GM12878 (cell line): Measurements from ENCODE around the gene MPEG1. TPM values are rescaled to one million over a fixed set of nuclear protein-coding genes. Genes with fewer than 3 reads are reported as not detected.

Source experiments
- ATAC-seq: fragments of 200-7000 bp; cut with Tn5 transposase; 3 replicates; pipeline ENCODE4 v1.9.1; 2020; ENCODE audit warnings: mild to moderate bottlenecking, moderate library complexity
- BruUV-seq: library from RNA; stranded (reverse); fragments of 400-500 nt; replicated peaks from 2 replicates; lab custom pipeline; 2021; lab: Mats Ljungman, UMichigan
- CTCF ChIA-PET: fragments of 300-600 bp; sonication (Branson Sonifier 250); formaldehyde crosslinking; extraction: SDS; loops from one replicate; lab custom pipeline; 2021; ENCODE audit warnings: inconsistent platforms; lab: Yijun Ruan, JAX
- POLR2A ChIA-PET: fragments of 350-600 bp; formaldehyde crosslinking; extraction: SDS; loops from one replicate; lab custom pipeline; 2021; ENCODE audit warnings: inconsistent platforms; lab: Charles Lee
- RAD21 ChIA-PET: fragments of 300-600 bp; sonication (Branson Sonifier 250); formaldehyde crosslinking; loops from one replicate; lab custom pipeline; 2023; ENCODE audit warnings: antibody characterized with exemption; ENCODE audit not compliant: unreplicated experiment; lab: Charles Lee
- SMC1A ChIA-PET: fragments of 300-600 bp; sonication (Branson Sonifier 250); formaldehyde crosslinking; loops from one replicate; lab custom pipeline; 2023; ENCODE audit not compliant: unreplicated experiment, uncharacterized antibody; lab: Charles Lee
- DNase-seq: peaks from one replicate; pipeline ENCODE4 v3.0.0-alpha.2; 2011; ENCODE audit warnings: low read depth, low spot score
- FAIRE-seq: peaks from 3 replicates; lab custom pipeline; 2011; peaks lifted over from hg19 to GRCh38; lab: Jason Lieb, UNC
- H2AFZ ChIP-seq: 2 replicates; pipeline ENCODE4 v1.6.0; 2011; ENCODE audit warnings: low read depth, low read length, control low read depth; ENCODE audit not compliant: control insufficient read depth
- H3K27ac ChIP-seq: 2 replicates; pipeline ENCODE4 v1.5.1; 2011; ENCODE audit warnings: control low read depth; ENCODE audit not compliant: control insufficient read depth, insufficient read depth
- H3K27me3 ChIP-seq, 2 experiments: replicated peaks in 1 of 2; 2 replicates each; pipeline versions ENCODE4 v1.6.0 to v1.6.1; 2011; ENCODE audit warnings: low read length in 1 of 2; ENCODE audit not compliant: control insufficient read depth in 2 of 2, insufficient read depth in 2 of 2
- H3K36me3 ChIP-seq, 2 experiments: 2 replicates each; pipeline ENCODE4 v1.5.1; 2011; ENCODE audit warnings: low read length in 1 of 2; ENCODE audit not compliant: control insufficient read depth in 2 of 2, insufficient read depth in 2 of 2
- H3K4me1 ChIP-seq: 2 replicates; pipeline ENCODE4 v1.6.1; 2011; ENCODE audit warnings: mild to moderate bottlenecking, low read length, moderate library complexity, mixed read lengths; ENCODE audit not compliant: control insufficient read depth, insufficient read depth
- H3K4me2 ChIP-seq: 2 replicates; pipeline ENCODE4 v1.6.0; 2011; ENCODE audit warnings: control low read depth; ENCODE audit not compliant: control insufficient read depth, insufficient read depth
- H3K4me3 ChIP-seq: fragments of 200-600 bp; sonication (generic); 2 replicates; pipeline ENCODE4 v1.5.1; 2016
- H3K79me2 ChIP-seq: 2 replicates; pipeline ENCODE4 v1.6.0; 2011; ENCODE audit warnings: low read length; ENCODE audit not compliant: control insufficient read depth, insufficient read depth
- H3K9ac ChIP-seq: 2 replicates; pipeline ENCODE4 v1.8.0; 2011; ENCODE audit warnings: low read length, control low read depth, mixed read lengths; ENCODE audit not compliant: control insufficient read depth, insufficient read depth
- H3K9me3 ChIP-seq: replicated peaks from 3 replicates; pipeline ENCODE4 v1.5.1; 2011; ENCODE audit warnings: mild to moderate bottlenecking, low read length; ENCODE audit not compliant: control insufficient read depth, insufficient read depth
- H4K20me1 ChIP-seq: 2 replicates; pipeline ENCODE4 v1.6.0; 2011; ENCODE audit not compliant: control insufficient read depth, insufficient read depth
- BCL3 ChIP-seq: IDR thresholded peaks from 2 replicates; pipeline ENCODE4 v1.6.1; 2011; ENCODE audit warnings: borderline replicate concordance, low read depth, mild to moderate bottlenecking, moderate library complexity, low read length; ENCODE audit not compliant: insufficient read depth, poor library complexity, severe bottlenecking
- GABPA ChIP-seq: IDR thresholded peaks from 2 replicates; pipeline ENCODE4 v1.6.1; 2014; ENCODE audit warnings: antibody characterized with exemption, low read depth, mild to moderate bottlenecking, inconsistent platforms
- GATAD2B ChIP-seq: fragments of 450-650 bp; conservative IDR thresholded peaks from 2 replicates; pipeline ENCODE4 v1.6.1; 2017; ENCODE audit warnings: low read depth, mild to moderate bottlenecking, moderate library complexity
- HDAC6 ChIP-seq: fragments of 200-600 bp; sonication (generic); IDR thresholded peaks from one replicate; pipeline ENCODE4 v1.8.0; 2017; ENCODE audit warnings: antibody characterized with exemption; ENCODE audit not compliant: unreplicated experiment
- IRF3 ChIP-seq: fragments of 450-650 bp; IDR thresholded peaks from 2 replicates; pipeline ENCODE4 v1.6.1; 2014; ENCODE audit warnings: mild to moderate bottlenecking
- KDM1A ChIP-seq: fragments of 200-600 bp; sonication (generic); IDR thresholded peaks from 2 replicates; pipeline ENCODE4 v1.6.1; 2016; ENCODE audit warnings: borderline replicate concordance
- MTA2 ChIP-seq: fragments of 450-650 bp; IDR thresholded peaks from 2 replicates; pipeline ENCODE4 v1.6.1; 2016; ENCODE audit warnings: low read depth, mild to moderate bottlenecking, moderate library complexity
- NBN ChIP-seq: fragments of 450-650 bp; IDR thresholded peaks from 2 replicates; pipeline ENCODE4 v1.6.1; 2016
- NFYA ChIP-seq: IDR thresholded peaks from 2 replicates; pipeline ENCODE4 v1.6.1; 2011; ENCODE audit warnings: low read depth, mild to moderate bottlenecking, low read length, improper control_type of control experiment, borderline replicate concordance
- RELB ChIP-seq: fragments of 450-650 bp; IDR thresholded peaks from 2 replicates; pipeline ENCODE4 v1.6.1; 2017; ENCODE audit warnings: low read depth, mild to moderate bottlenecking, moderate library complexity
- TCF3 ChIP-seq: IDR thresholded peaks from 2 replicates; pipeline ENCODE4 v1.6.1; 2012; ENCODE audit warnings: low read depth, mild to moderate bottlenecking, low read length, borderline replicate concordance; ENCODE audit not compliant: insufficient read depth
- WGBS: methylation state at CpG from one replicate; pipeline ENCODE4 v1.1.6; 2016; ENCODE audit warnings: low lambda C conversion rate; ENCODE audit not compliant: insufficient replicate concordance, insufficient coverage; ENCODE audit errors: missing lambda C conversion rate; 5-methylcytosine and 5-hydroxymethylcytosine counted together
- in situ Hi-C: fragments of 300-500 bp; cut with MboI; formaldehyde crosslinking; loops from 9 replicates; pipeline ENCODE4 v1.14.3; 2018; ENCODE audit warnings: mixed read lengths
- intact Hi-C: fragments of 100-400 bp; cut with micrococcal nuclease; formaldehyde crosslinking; loops from one replicate; pipeline ENCODE4 v1.14.2; 2022; ENCODE audit not compliant: unreplicated experiment
- polyA plus RNA-seq, 11 experiments: library from polyadenylated mRNA; depleted of rRNA in 4 of 11; unstranded in 6 of 11; stranded (reverse) in 5 of 11; fragments of >200 nt; fragmentation: Nextera tagmentation in 4 of 11; fragmentation: Illumina TruSeq in 1 of 11; extraction: Ambion mirVana in 4 of 11; extraction: Trizol in 1 of 11; gene quantifications; 1 replicate in 1 of 11; 2 replicates in 10 of 11; pipeline versions ENCODE4 v1.2.1 to v1.2.3, GENCODE V29; 2011 to 2016; ENCODE audit warnings: inconsistent platforms in 2 of 11, missing spikeins in 2 of 11, low read depth in 1 of 11
- total RNA-seq, 4 experiments: library from RNA; depleted of rRNA in 3 of 4; stranded (reverse); fragments of >200 nt in 3 of 4; fragmentation: Illumina TruSeq in 1 of 4; extraction: Trizol in 1 of 4; gene quantifications; 2 replicates each; pipeline versions ENCODE4 v1.2.1 to v1.2.3, GENCODE V29; 2013 to 2021
- TF ChIP-seq, protein P1 (sequence below): fragments of 450-650 bp; formaldehyde crosslinking; IDR thresholded peaks from 2 replicates; pipeline ENCODE4 v1.4.0; 2022; ENCODE audit warnings: mild to moderate bottlenecking, moderate library complexity

MPEG1 gene
- total and polyA plus RNA-seq, 10 of the 15 experiments (the other 5 are each of a cell fraction or from before 2014, with no cell fraction given): 1.3 to 15.6 (median 11.7) TPM; not detected in 1

DNA sequence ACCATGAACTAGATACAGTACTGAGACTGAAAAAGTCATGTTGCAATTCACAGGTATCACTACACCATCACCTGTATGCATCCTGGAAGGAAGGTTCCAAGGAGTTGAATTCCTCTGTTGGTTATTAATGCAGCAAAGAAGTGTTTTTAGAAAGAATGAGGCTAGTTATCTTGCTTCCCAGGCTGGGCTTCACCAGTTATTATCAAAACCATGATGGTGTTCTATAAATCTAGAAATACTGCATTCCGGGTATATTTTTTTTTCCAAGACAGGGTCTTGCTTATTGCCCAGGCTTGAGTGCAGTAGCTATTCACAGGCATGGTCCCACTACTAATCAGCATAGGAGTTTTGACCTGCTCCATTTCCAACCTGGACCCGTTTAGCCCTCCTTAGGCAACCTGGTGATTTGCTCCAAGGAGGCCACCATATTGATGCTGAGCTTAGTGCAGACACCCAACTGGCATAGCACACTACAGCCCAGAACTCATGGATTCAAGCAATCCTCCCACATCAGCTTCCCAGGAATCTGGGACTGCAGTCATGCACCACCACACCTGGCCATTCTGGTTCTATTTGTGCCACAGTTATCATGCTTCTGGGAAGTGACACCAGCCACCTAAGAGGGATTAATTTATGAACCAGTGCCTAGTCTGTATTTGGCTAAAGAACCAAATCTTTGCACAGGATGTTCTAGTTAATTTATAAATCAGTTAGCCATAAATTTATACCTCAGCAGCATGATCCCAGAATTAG lies 1.6 kb upstream of the MPEG1 start:
- POLR2A ChIA-PET: interaction anchor here (1.2 to 2.0 kb wide), 2 partner anchors 9 to 42 kb away, joined by 3 to 7 read pairs; partner anchors contain the start of gene DTX4
- SMC1A ChIA-PET: interaction anchor here (0.8 to 3.1 kb wide), 8 partner anchors 9 to 69 kb away, joined by 3 to 11 read pairs (median 3); no protein-coding TSS in a partner anchor
- Histone ChIP-seq H2AFZ (no peak overlapping the region), H3K4me1 (peaks cover 78% of the 10 kb centered on the region), H3K27me3 (no peaks in the 10 kb centered on the region), H3K9ac (no peak overlapping the region), H3K36me3 (no peaks in the 10 kb centered on the region), H3K4me2 (no peak overlapping the region), H4K20me1 (no peaks in the 10 kb centered on the region), H3K9me3 (no peaks in the 10 kb centered on the region), H3K27ac (no peak overlapping the region)
- FAIRE-seq (no peak), DNase-seq (no peak)
- intact Hi-C loops (loop anchor here (10.0 kb wide), 1 partner anchor 450 kb away; the partner anchor contains the start of gene PATL1), in situ Hi-C loops (loop anchor here (10.0 kb wide), 1 partner anchor 340 kb away; no protein-coding TSS in a partner anchor)
- RAD21 ChIA-PET: interaction anchor here (1.4 to 3.5 kb wide), 6 partner anchors 8 to 59 kb away, joined by 3 to 17 read pairs (median 10); partner anchors contain the start of gene DTX4
- 97% methylated on average over 2 of the region's 2 CpGs for WGBS
- TF ChIP-seq GABPA: no peak
- TF ChIP-seq, protein P1, sequence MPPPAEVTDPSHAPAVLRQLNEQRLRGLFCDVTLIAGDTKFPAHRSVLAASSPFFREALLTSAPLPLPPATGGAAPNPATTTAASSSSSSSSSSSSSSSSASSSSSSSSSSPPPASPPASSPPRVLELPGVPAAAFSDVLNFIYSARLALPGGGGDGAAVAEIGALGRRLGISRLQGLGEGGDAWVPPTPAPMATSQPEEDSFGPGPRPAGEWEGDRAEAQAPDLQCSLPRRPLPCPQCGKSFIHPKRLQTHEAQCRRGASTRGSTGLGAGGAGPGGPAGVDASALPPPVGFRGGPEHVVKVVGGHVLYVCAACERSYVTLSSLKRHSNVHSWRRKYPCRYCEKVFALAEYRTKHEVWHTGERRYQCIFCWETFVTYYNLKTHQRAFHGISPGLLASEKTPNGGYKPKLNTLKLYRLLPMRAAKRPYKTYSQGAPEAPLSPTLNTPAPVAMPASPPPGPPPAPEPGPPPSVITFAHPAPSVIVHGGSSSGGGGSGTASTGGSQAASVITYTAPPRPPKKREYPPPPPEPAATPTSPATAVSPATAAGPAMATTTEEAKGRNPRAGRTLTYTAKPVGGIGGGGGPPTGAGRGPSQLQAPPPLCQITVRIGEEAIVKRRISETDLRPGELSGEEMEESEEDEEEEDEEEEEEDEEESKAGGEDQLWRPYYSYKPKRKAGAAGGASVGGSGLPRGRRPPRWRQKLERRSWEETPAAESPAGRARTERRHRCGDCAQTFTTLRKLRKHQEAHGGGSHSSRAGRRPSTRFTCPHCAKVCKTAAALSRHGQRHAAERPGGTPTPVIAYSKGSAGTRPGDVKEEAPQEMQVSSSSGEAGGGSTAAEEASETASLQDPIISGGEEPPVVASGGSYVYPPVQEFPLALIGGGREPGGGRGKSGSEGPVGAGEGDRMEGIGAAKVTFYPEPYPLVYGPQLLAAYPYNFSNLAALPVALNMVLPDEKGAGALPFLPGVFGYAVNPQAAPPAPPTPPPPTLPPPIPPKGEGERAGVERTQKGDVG (CRISPR knock-in tag): no peak
- no peak for TF ChIP-seq MTA2
- no peak for TF ChIP-seq NFYA
- no peak for TF ChIP-seq BCL3
- no peak for TF ChIP-seq TCF3
- no peak for TF ChIP-seq GATAD2B
- no peak for TF ChIP-seq HDAC6
- TF ChIP-seq IRF3: no peak
- no peak for TF ChIP-seq RELB
- no peak for TF ChIP-seq NBN
- TF ChIP-seq KDM1A: no peak
- TF ChIP-seq, all 136 proteins: peak for 0
- no peak for ATAC-seq
- Histone ChIP-seq H3K79me2 (peaks cover 29% of the 10 kb centered on the region), H3K4me3 (no peak overlapping the region)
- CTCF ChIA-PET: interaction anchor here (0.6 to 33.5 kb wide), 8 partner anchors 14 to 353 kb away, joined by 3 to 1180 read pairs (median 6); partner anchors contain the start of gene DTX4
- no TSS peak for BruUV-seq
